GM12801 (cell line): ENCODE measurements around the gene ACOT12.

Experiments used
- CTCF ChIP-seq: IDR thresholded peaks from one replicate; pipeline ENCODE4 v1.5.1; 2011; ENCODE audit warnings: control low read depth; ENCODE audit not compliant: insufficient read length; ENCODE audit errors: extremely low read depth

ACOT12 gene

GRCh38 chr5:81303563-81303962, 90.4 kb downstream of the ACOT12 start:
- no peak for TF ChIP-seq CTCF

- no peak for TF ChIP-seq CTCF
These were observed 91.3 kb downstream of the ACOT12 start for GRCh38 chr5:81302596-81302995.

- no peak for TF ChIP-seq CTCF
These were observed 92.5 kb downstream of the ACOT12 start, which contains the start of gene ZCCHC9 for GRCh38 chr5:81301271-81302015. TSS of gene ZCCHC9 (plus strand) at chr5:81301587. CDS start at chr5:81304758, 3,171 bp downstream.

GRCh38 chr5:81300921-81301270, 93.0 kb downstream of the ACOT12 start:
- no peak for TF ChIP-seq CTCF

GRCh38 chr5:81297531-81297930, 96.4 kb downstream of the ACOT12 start:
- TF ChIP-seq CTCF, result no peak

GRCh38 chr5:81292130-81292529, 101.8 kb downstream of the ACOT12 start:
- TF ChIP-seq CTCF, result no peak

- no peak for TF ChIP-seq CTCF
These were observed 103.8 kb downstream of the ACOT12 start for GRCh38 chr5:81290146-81290545.
